NOMO-1 treated with dmso at 0.1 percent for 144 hours (cell line): ENCODE results near the gene INAVA.
"Not testable (repeated sequence)": the region's sequence is repeated elsewhere in the genome, so short reads cannot be mapped to it uniquely, and the experiment has no call there.

Experiments
- DNase-seq: peaks from one replicate; lab custom pipeline; 2025; ENCODE audit not compliant: unreplicated experiment; lab: John Stamatoyannopoulos, UW

INAVA gene

GRCh38 chr1:200897259-200897658 lies 2.6 kb downstream of the INAVA start:
- DNase-seq, result no peak

- DNase-seq, result no peak
Observed at GRCh38 chr1:200899015-200899386, 4.3 kb downstream of the INAVA start.

- DNase-seq, result no peak
Observed at GRCh38 chr1:200899451-200899915, 4.8 kb downstream of the INAVA start.

GRCh38 chr1:200899954-200900867 lies 5.5 kb downstream of the INAVA start:
- DNase-seq, result no peak

DNA sequence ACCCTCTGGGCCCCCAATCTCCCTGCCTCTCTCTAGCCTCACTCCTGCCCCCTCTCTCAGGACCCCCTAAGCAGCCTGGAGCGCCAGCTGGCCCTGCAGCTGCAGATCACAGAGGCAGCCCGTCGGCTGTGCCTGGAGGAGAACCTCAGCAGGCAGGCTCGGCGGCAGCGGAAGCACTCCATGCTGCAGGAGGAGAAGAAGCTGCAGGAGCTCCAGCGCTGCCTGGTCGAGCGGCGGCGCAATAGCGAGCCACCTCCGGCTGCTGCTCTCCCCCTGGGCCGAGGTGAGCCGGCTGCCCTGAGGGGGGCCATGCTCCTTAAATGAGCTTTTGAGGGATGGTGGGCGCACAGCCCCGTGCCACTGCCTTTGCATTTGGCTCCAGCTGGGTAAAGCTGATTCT lies 6.2 kb downstream of the INAVA start:
- no peak for DNase-seq

- no peak for DNase-seq
Observed at GRCh38 chr1:200901350-200901749, 6.7 kb downstream of the INAVA start.

DNA sequence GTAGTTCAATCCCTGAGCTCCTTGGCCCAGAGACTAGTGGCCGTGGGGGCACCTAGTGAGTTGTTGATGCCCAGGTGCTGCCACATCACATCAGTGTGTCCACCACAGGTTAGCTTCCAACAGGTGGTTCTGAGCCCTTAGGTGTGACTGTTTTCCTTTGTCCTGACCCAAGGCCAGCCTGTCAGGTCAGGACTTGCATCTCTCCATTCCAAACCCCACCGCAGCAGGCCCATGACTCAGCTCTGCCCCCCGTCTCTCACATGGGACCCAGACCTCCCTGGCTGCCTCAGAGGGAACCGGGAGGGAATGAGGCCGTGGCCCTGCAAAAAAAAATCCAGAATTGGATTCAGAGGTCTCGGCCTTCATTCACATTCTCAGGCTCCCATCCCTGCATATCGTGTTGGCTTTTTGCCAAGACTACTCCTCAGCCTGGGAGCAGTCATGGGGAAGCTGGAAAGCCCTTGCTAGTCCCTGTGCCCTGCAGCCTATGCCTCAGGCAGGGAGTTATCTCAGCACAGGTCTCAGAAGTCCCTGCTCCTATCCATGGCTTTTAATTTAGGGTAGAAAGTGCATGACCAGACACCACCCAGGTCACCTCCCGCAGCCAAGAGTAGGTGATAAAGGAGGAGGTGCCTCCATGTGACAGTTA lies 7.2 kb downstream of the INAVA start:
- DNase-seq, result no peak

DNA sequence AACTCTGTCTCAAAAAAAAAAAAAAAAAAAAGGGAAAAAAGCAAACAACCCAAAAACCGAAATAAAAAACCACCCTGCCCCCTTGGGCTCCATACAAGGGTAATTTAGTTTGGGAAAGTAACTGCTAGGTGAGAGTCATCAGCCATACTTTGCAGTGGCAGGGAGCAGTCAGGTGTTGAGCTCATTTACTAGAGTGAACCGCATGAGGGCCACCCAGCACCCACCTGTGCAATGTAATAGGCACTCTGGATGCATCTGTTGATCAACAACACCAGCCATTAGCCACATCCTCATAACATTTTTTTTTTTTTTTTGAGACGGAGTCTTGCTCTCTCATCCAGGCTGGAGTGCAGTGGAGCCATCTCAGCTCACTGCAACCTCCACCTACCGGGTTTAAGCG lies 9.1 kb downstream of the INAVA start:
- no peak for DNase-seq

DNA sequence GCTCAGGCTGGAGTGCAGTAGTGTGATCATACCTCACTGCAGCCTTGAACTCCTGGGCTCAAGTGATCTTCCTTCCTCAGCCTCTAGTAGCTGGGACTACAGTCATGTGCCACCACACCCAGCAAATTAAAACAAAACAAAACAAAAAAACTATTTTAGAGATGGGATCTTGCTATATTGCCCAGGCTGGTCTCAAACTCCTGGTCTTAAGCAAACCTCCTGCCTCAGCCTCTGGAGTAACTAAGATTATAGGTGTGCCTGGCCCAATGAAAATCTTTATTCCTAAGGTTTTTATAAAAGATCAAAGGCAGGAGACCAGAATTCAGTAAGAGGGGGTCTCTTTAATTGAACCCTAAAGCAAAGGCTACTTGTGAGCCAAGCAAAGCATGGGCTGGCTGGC lies 10.1 kb downstream of the INAVA start:
- no peak for DNase-seq

- no peak for DNase-seq
Observed at GRCh38 chr1:200905411-200906052, 10.8 kb downstream of the INAVA start.

DNA sequence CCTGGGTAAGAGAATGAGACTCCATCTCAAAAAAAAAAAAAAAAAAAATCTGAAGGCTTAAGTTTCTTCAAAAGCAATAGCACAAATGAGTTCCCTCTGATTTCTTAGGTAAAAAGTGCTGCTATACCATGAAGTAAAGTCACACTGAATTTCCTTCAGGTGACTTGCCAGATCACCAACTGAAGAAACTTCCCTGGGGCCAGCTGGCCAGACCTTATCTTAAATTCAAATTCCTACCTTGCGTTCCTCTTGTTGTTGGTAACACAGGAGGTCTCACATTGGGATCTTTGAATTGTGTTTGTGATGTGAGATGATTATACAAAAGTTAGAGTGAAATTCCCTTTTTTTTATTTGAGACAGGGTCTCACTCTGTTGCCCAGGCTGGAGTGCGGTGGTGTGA lies 11.8 kb downstream of the INAVA start:
- no peak for DNase-seq

- peak; percentile 64 for DNase-seq
Observed at GRCh38 chr1:200907611-200908097, 13.0 kb downstream of the INAVA start.

GRCh38 chr1:200908191-200908868 lies 13.6 kb downstream of the INAVA start:
- no peak for DNase-seq

GRCh38 chr1:200909071-200909470 lies 14.4 kb downstream of the INAVA start:
- DNase-seq, result no peak

GRCh38 chr1:200909757-200910239 lies 15.1 kb downstream of the INAVA start:
- no peak for DNase-seq

- no peak for DNase-seq
Observed at GRCh38 chr1:200911361-200911760, 16.7 kb downstream of the INAVA start.

DNA sequence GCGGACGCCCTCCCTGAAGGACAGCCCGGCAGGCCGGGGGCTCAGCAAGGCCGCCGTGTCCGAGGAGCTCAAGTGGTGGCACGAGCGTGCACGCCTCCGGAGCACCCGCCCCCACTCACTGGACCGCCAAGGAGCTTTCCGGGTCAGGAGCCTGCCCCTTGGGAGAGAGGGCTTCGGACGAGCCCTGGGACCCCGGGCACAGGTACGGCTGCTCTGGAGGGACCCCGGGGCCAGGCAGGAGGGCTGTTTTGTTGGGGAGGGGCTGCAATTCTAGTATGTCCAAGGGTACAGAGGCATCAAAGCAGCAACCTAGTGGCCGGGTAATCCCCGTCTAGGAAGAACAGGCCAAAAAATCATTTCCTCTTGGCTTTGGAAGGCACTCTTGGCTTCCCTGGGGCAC lies 17.2 kb downstream of the INAVA start:
- DNase-seq, result not testable (repeated sequence)

DNA sequence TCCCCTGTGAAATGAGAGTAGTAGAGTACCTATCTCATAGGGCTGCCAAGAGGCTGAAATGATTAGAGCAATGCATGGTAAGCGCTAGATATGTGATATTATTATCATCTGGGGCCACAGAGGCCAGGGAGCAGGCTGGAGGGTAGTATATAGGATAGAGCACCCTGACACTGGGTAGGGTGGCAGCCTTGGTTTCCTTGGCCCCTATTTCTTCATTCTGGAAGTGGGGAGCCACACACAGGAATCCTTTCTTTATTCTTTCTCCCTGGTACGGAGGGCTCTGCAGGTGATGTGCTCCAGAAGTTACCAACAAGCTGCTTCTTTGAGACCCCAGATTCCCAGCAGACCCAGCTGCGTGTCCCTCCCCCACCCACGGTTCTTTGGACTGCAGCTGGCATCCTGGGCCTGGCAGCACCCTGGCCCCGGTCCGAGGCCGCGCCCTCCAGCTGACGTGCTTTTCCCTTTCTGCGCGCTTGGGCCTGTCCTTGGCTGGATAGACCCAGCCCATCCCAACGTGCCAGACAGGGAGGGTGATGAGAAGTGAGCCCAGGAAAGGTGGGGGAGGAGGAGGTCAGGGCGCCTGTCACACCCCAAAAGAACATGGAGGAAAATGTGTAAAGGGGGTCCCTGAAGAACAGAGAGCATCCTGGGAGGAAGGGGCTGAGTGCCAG lies 18.2 kb downstream of the INAVA start:
- DNase-seq, result no peak

- no peak for DNase-seq
Observed at GRCh38 chr1:200916152-200916551, 21.5 kb downstream of the INAVA start.

- no peak for DNase-seq
Observed at GRCh38 chr1:200916681-200917080, 22.0 kb downstream of the INAVA start.
